ENCODE results near the gene CYB5R3. TPM values are rescaled to one million over a fixed set of nuclear protein-coding genes. Genes with fewer than 3 reads are reported as not detected.
"Not testable (repeated sequence)": the region's sequence is repeated elsewhere in the genome, so short reads cannot be mapped to it uniquely, and the experiment has no call there.

Gene CYB5R3
- total RNA-seq, 2 donors from 2014 or later = 265 to 288 TPM

DNA sequence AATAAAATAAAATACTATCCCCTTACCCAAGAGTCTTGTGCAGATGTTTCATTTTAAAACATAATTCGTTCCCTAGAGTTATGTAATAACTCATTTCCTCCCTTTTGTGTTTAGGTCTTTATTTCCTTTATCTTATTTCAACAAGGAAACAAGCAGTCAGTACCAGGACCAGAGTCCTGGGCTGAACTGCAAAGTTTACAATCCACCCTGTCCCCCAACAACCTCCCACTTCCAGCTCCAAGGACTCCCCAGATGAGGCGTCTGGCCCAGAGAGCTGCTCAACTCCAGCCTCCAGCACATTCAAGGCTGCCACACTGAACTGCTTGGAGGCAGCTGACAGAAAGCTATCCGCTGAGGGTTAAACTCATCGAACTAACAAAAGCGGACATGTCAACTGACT, 39.0 kb downstream of the CYB5R3 start:
- peaks cover 0 to 60% of the 10 kb centered on the region in 2 donors for H3K4me1 ChIP-seq
- no peaks in the 10 kb centered on the region for H3K9me3 ChIP-seq
- DNase-seq (ENCODE audit: low spot score) = no peak
- no peak overlapping the region for H3K4me3 ChIP-seq
- no peak for TF ChIP-seq CTCF (IDR thresholded peaks at IDR 0.05)
- no peak overlapping the region for H3K27ac ChIP-seq
- H3K36me3 ChIP-seq = no peaks in the 10 kb centered on the region
- no peaks in the 10 kb centered on the region for H3K27me3 ChIP-seq

DNA sequence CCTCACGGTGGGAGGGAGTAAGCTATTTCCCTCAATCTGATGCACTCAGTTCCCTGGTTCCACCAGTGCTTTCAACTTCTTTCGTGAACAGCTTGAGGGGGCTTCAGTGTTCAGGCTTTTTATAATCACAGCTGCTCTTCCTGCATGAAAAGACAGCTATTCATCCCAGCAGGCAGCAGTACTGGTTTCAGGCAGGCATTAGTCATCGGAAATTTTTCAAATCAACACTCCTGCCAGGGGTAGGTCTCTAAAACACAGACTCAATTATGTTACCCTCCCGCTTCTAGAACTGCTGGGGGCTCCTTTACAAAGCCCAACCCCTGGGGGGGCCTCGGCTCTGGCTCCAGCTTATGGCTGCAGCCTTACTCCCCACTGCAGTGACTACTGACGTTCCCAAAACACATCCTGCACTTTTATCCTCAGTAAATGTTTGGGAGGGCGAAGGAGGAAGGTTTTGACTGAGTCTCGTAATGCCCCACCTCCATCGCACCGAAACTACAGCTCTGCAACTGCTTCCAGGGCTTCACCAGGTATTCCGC, 40.3 kb downstream of the CYB5R3 start:
- H3K4me3 ChIP-seq = peak overlapping the region in 1 of 2 donors; percentile 24
- no peaks in the 10 kb centered on the region for H3K9me3 ChIP-seq
- H3K36me3 ChIP-seq = no peaks in the 10 kb centered on the region
- no peaks in the 10 kb centered on the region for H3K27me3 ChIP-seq
- peaks cover 0 to 72% of the 10 kb centered on the region in 2 donors for H3K4me1 ChIP-seq
- DNase-seq (ENCODE audit: low spot score) = no peak
- peak overlapping the region; percentile 26 to 37 for H3K27ac ChIP-seq
- no peak for TF ChIP-seq CTCF (IDR thresholded peaks at IDR 0.05)

- Histone ChIP-seq H3K27me3 (no peaks in the 10 kb centered on the region), H3K27ac (peak overlapping the region in 1 of 2 donors; percentile 37), H3K36me3 (no peaks in the 10 kb centered on the region), H3K9me3 (no peaks in the 10 kb centered on the region), H3K4me3 (peak overlapping the region in 1 of 2 donors; percentile 24), H3K4me1 (peaks cover 0 to 68% of the 10 kb centered on the region in 2 donors)
- no peak for TF ChIP-seq CTCF (IDR thresholded peaks at IDR 0.05)
- no peak for DNase-seq (ENCODE audit: low spot score)
Observed at GRCh38 chr22:42608136-42608822, 40.9 kb downstream of the CYB5R3 start.

- H3K27me3 ChIP-seq; H3K4me3 ChIP-seq; H3K36me3 ChIP-seq; H3K27ac ChIP-seq; H3K9me3 ChIP-seq; DNase-seq (ENCODE audit: low spot score): not testable (repeated sequence)
- peaks cover 0 to 61% of the 10 kb centered on the region in 2 donors for H3K4me1 ChIP-seq
Observed at GRCh38 chr22:42607641-42608040, 41.6 kb downstream of the CYB5R3 start.

GRCh38 chr22:42604403-42604802, 44.8 kb downstream of the CYB5R3 start:
- H3K27ac ChIP-seq = no peak overlapping the region
- H3K4me3 ChIP-seq = no peak overlapping the region
- DNase-seq (ENCODE audit: low spot score) = no peak
- no peaks in the 10 kb centered on the region for H3K27me3 ChIP-seq
- H3K36me3 ChIP-seq = peaks cover 34% of the 10 kb centered on the region
- peaks cover 0 to 30% of the 10 kb centered on the region in 2 donors for H3K4me1 ChIP-seq
- no peak for TF ChIP-seq CTCF (IDR thresholded peaks at IDR 0.05)
- H3K9me3 ChIP-seq = no peaks in the 10 kb centered on the region

GRCh38 chr22:42603427-42603826, 45.8 kb downstream of the CYB5R3 start:
- Histone ChIP-seq H3K27ac (no peak overlapping the region), H3K4me1 (peaks cover 0 to 20% of the 10 kb centered on the region in 2 donors), H3K9me3 (no peaks in the 10 kb centered on the region), H3K4me3 (no peak overlapping the region), H3K36me3 (peaks cover 44% of the 10 kb centered on the region), H3K27me3 (no peaks in the 10 kb centered on the region)
- no peak for DNase-seq (ENCODE audit: low spot score)
- TF ChIP-seq CTCF (IDR thresholded peaks at IDR 0.05) = no peak

Data from right atrium auricular region (tissue), 2 donors.